OCI-LY1 (cell line): ENCODE measurements around the gene ZNF384.

ENCODE experiments used
- H2AFZ ChIP-seq: fragments of 200-600 bp; sonication (generic), shearing (Covaris generic); 2 replicates; pipeline ENCODE4 v1.6.0; 2014; ENCODE audit warnings: antibody characterized with exemption, mild to moderate bottlenecking, low read length
- H3F3A ChIP-seq: fragments of 200-600 bp; sonication (generic), shearing (Covaris generic); 2 replicates; pipeline ENCODE4 v1.6.0; 2014; ENCODE audit warnings: mild to moderate bottlenecking, antibody characterized with exemption, low read length, moderate library complexity; ENCODE audit not compliant: insufficient read depth
- H3K27ac ChIP-seq: fragments of 200-600 bp; sonication (generic); 2 replicates; pipeline ENCODE4 v1.5.1; 2014; ENCODE audit warnings: low read length, mixed run types, mild to moderate bottlenecking, low read depth; ENCODE audit not compliant: poor library complexity, severe bottlenecking
- H3K27me3 ChIP-seq: fragments of 200-600 bp; sonication (generic); 2 replicates; pipeline ENCODE4 v1.6.0; 2014; ENCODE audit warnings: antibody characterized with exemption, mild to moderate bottlenecking, low read length, moderate library complexity; ENCODE audit not compliant: insufficient read depth
- H3K36me3 ChIP-seq: fragments of 200-600 bp; sonication (generic); 2 replicates; pipeline ENCODE4 v1.6.1; 2014; ENCODE audit warnings: mild to moderate bottlenecking, antibody characterized with exemption, low read length, moderate library complexity, mixed read lengths; ENCODE audit not compliant: insufficient read depth
- H3K4me1 ChIP-seq: fragments of 200-600 bp; sonication (generic); 2 replicates; pipeline ENCODE4 v1.5.1; 2014; ENCODE audit warnings: mild to moderate bottlenecking, low read length, moderate library complexity; ENCODE audit not compliant: insufficient read depth, severe bottlenecking
- H3K4me2 ChIP-seq: fragments of 200-600 bp; sonication (generic), shearing (Covaris generic); 2 replicates; pipeline ENCODE4 v1.6.1; 2014; ENCODE audit warnings: low read length
- H3K4me3 ChIP-seq: fragments of 200-600 bp; sonication (generic); 2 replicates; pipeline ENCODE4 v1.5.1; 2014; ENCODE audit warnings: low read length, low read depth, mild to moderate bottlenecking, mixed read lengths; ENCODE audit not compliant: poor library complexity, severe bottlenecking
- H3K79me2 ChIP-seq: fragments of 200-600 bp; shearing (Covaris generic); 2 replicates; pipeline ENCODE4 v1.6.1; 2016; ENCODE audit warnings: mixed run types, low read length, mixed read lengths; ENCODE audit not compliant: insufficient read depth
- H3K9ac ChIP-seq: fragments of 200-600 bp; sonication (generic), shearing (Covaris generic); 2 replicates; pipeline ENCODE4 v1.6.1; 2014; ENCODE audit warnings: mild to moderate bottlenecking, low read length, mixed read lengths
- H3K9me2 ChIP-seq: fragments of 200-600 bp; sonication (generic), shearing (Covaris generic); 2 replicates; pipeline ENCODE4 v1.6.1; 2014; ENCODE audit warnings: low read depth, mild to moderate bottlenecking, low read length, mixed read lengths
- H3K9me3 ChIP-seq: fragments of 200-600 bp; shearing (Covaris generic); 2 replicates; pipeline ENCODE4 v1.6.1; 2014; ENCODE audit warnings: low read length, mixed read lengths
- H4K20me1 ChIP-seq: fragments of 200-600 bp; sonication (generic), shearing (Covaris generic); 2 replicates; pipeline ENCODE4 v1.6.0; 2016; ENCODE audit warnings: mild to moderate bottlenecking, low read length; ENCODE audit not compliant: insufficient read depth
- EZH2 ChIP-seq: fragments of 200-600 bp; sonication (generic), shearing (Covaris generic); IDR thresholded peaks from 2 replicates; pipeline ENCODE4 v1.8.0; 2017; ENCODE audit warnings: borderline replicate concordance, mixed run types, mild to moderate bottlenecking, antibody characterized with exemption, low read length, moderate library complexity, mixed read lengths
- TF ChIP-seq, protein P1 (sequence below): fragments of 200-600 bp; sonication (generic), shearing (Covaris generic); IDR thresholded peaks from 2 replicates; pipeline ENCODE4 v1.5.1; 2017; ENCODE audit warnings: mild to moderate bottlenecking, antibody characterized with exemption, low read length, moderate library complexity, mixed read lengths

ZNF384 gene

DNA sequence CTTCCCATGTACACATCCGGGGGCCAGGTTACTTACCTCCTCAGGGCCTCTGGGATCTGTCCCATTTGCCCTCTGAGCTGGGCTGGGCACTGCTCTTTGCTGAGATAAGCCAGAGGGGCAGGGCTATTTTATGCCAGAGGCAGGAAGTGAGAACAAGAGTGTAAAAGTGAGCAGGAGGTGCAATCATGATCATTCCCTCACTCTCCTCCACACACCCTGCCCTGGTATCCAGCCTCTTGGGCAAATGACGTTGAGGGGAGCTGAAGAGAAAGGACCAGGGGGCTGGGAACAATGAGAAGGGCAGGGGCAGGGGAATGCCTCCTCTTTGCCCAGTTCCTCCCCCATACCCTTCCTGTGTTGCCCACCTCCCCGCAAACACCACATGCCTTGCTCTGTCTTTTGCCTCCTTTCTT is 57.6 kb downstream of the ZNF384 start:
- Histone ChIP-seq H3K27me3 (no peaks in the 10 kb centered on the region), H3K9me2 (no peaks in the 10 kb centered on the region), H3K4me1 (peaks cover 79% of the 10 kb centered on the region), H3K9me3 (no peaks in the 10 kb centered on the region), H3K4me2 (peak overlapping the region; percentile 59), H3K36me3 (no peaks in the 10 kb centered on the region), H3K27ac (peak overlapping the region; percentile 95), H3F3A (no peaks in the 10 kb centered on the region), H3K4me3 (peak overlapping the region; percentile 58), H3K79me2 (no peaks in the 10 kb centered on the region), H4K20me1 (no peaks in the 10 kb centered on the region), H2AFZ (no peak overlapping the region), H3K9ac (peak overlapping the region; percentile 70)
- no peak for TF ChIP-seq EZH2
- TF ChIP-seq, protein P1, sequence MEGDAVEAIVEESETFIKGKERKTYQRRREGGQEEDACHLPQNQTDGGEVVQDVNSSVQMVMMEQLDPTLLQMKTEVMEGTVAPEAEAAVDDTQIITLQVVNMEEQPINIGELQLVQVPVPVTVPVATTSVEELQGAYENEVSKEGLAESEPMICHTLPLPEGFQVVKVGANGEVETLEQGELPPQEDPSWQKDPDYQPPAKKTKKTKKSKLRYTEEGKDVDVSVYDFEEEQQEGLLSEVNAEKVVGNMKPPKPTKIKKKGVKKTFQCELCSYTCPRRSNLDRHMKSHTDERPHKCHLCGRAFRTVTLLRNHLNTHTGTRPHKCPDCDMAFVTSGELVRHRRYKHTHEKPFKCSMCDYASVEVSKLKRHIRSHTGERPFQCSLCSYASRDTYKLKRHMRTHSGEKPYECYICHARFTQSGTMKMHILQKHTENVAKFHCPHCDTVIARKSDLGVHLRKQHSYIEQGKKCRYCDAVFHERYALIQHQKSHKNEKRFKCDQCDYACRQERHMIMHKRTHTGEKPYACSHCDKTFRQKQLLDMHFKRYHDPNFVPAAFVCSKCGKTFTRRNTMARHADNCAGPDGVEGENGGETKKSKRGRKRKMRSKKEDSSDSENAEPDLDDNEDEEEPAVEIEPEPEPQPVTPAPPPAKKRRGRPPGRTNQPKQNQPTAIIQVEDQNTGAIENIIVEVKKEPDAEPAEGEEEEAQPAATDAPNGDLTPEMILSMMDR, result no peak

DNA sequence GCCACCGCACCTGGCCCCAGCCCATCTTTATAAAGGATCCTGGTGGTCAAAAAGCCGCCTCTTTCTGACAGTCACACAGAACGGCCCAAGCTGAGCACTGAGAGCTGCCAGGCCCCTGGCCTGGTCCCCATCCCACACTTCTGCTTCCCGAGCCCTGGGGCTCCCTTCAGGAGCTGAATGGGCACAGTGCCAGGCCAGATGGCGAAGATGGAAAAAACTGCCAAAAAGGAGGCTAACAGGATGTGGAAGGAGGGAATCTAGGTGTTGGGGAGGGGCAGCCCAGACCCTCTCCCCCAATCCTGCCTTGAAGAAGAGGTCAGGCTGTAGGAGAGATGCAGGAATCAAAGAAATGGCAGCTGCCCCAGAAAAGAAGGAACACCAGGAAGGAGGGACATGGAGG is 58.4 kb downstream of the ZNF384 start:
- H3K36me3 ChIP-seq, result no peaks in the 10 kb centered on the region
- H3K79me2 ChIP-seq, result no peaks in the 10 kb centered on the region
- TF ChIP-seq EZH2, result no peak
- TF ChIP-seq, protein P1, result no peak
- H3F3A ChIP-seq, result no peaks in the 10 kb centered on the region
- peak overlapping the region; percentile 59 for H3K4me2 ChIP-seq
- H2AFZ ChIP-seq, result no peak overlapping the region
- no peaks in the 10 kb centered on the region for H3K9me3 ChIP-seq
- no peaks in the 10 kb centered on the region for H3K27me3 ChIP-seq
- H3K9me2 ChIP-seq, result no peaks in the 10 kb centered on the region
- H3K4me1 ChIP-seq, result peaks cover 73% of the 10 kb centered on the region
- H3K9ac ChIP-seq, result peak overlapping the region; percentile 70
- peak overlapping the region; percentile 58 for H3K4me3 ChIP-seq
- H4K20me1 ChIP-seq, result no peaks in the 10 kb centered on the region
- peak overlapping the region; percentile 95 for H3K27ac ChIP-seq

DNA sequence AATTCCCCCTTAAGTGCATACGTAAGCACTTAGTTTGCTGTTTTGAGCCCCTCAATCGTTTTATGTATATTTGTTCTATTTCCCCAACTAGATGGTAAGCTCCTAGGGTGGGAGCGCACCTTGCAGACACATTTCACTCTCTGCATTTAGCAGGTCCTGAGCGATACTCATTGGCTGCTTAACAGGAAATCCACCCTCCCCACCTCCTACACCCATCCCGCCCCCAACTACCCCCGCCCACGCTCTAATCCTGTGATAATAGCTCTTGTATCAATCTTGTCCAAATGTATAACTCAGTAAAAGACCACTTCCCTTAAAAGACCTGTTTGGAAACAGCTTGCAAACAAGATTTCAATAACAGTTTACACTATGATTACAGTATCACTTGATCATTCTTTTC is 61.6 kb downstream of the ZNF384 start:
- Histone ChIP-seq H3K79me2 (no peaks in the 10 kb centered on the region), H3K4me3 (peak overlapping the region; percentile 51), H3K36me3 (peaks cover 6% of the 10 kb centered on the region; the same call in 1 of the 2 replicates), H3K27ac (peak overlapping the region; percentile 84), H3K9me3 (no peaks in the 10 kb centered on the region), H3K9ac (peak overlapping the region; percentile 50; the same call in 1 of the 2 replicates), H2AFZ (no peak overlapping the region), H3F3A (no peaks in the 10 kb centered on the region), H4K20me1 (no peaks in the 10 kb centered on the region), H3K4me2 (peak overlapping the region; percentile 71), H3K9me2 (no peaks in the 10 kb centered on the region), H3K4me1 (peaks cover 51% of the 10 kb centered on the region), H3K27me3 (no peaks in the 10 kb centered on the region)
- TF ChIP-seq, protein P1, result no peak
- no peak for TF ChIP-seq EZH2
